ENCODE measurements around the gene EXOC3L4. TPM values are rescaled to one million over a fixed set of nuclear protein-coding genes. Genes with fewer than 3 reads are reported as not detected.

The EXOC3L4 gene
- total and polyA plus RNA-seq, 2 donors (not counting 3 experiments of a cell fraction or from before 2014, with no cell fraction given): not detected

DNA sequence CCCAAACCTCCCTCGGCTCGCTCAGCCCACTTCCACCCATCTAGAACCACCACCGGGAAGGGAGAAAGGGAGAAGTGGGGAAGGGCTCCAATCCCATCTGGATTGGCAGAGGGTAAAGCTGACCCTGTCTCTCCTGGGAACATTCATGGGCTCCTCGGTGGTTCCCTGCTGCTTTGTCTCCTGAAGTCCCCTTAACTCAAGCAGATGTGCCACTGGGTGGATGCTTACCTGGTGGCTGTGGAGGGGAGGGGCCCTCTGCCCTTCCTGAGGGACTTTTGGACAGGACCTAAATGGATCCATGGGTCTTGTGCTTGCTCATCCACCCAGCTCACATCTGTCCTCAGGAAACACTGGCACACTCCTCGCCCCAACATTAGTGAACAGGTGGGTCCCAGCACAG, 35.0 kb upstream of the EXOC3L4 start:
- no peaks in the 10 kb centered on the region for H3K9me3 ChIP-seq (replicated peaks; ENCODE audit: control insufficient read depth, insufficient read depth, low read length)
- H3K4me3 ChIP-seq (replicated peaks in 1 of 3; ENCODE audit: insufficient read depth in 1 of 3, low read depth in 1 of 3, low read length in 3 of 3): no peak overlapping the region
- CTCF ChIA-PET: interaction anchor here (1.1 kb wide), 1 partner anchor 16 kb away, joined by 3 read pairs; no protein-coding TSS in a partner anchor
- no peak overlapping the region for H3K4me2 ChIP-seq (ENCODE audit: insufficient read depth, low read length)
- no peak overlapping the region for H3K27ac ChIP-seq (ENCODE audit: insufficient read depth, low read depth, low read length)
- intact Hi-C loops (cut with micrococcal nuclease) (loop anchor here (5.0 kb wide), 1 partner anchor 87 kb away; no protein-coding TSS in a partner anchor), dilution Hi-C loops (cut with MboI; ENCODE audit: extremely low pct_ligation_motif_present, low sequenced_read_pairs) (no loop called here)
- no peak for TF ChIP-seq MAX (IDR thresholded peaks at IDR 0.05; ENCODE audit: insufficient read depth, insufficient read length)
- TF ChIP-seq FOS (IDR thresholded peaks at IDR 0.05; ENCODE audit: borderline replicate concordance, insufficient read depth, low read length): no peak
- no peak for TF ChIP-seq CTCF (IDR thresholded peaks at IDR 0.05; ENCODE audit: extremely low read depth in 1 of 2, insufficient read depth in 1 of 2, low read depth in 1 of 2, low read length in 2 of 2)
- no peak for TF ChIP-seq EZH2 (IDR thresholded peaks at IDR 0.05; ENCODE audit: borderline replicate concordance, low read depth, low read length, severe bottlenecking)
- no peak for TF ChIP-seq POLR2A (IDR thresholded peaks at IDR 0.05; ENCODE audit: low read depth, low read length)
- no peak for TF ChIP-seq POLR2AphosphoS5 (IDR thresholded peaks at IDR 0.05; ENCODE audit: insufficient read depth, low read depth, low read length)
- TF ChIP-seq JUN (IDR thresholded peaks at IDR 0.05; ENCODE audit: borderline replicate concordance, insufficient read depth, insufficient read length, low read depth): no peak
- DNase-seq (ENCODE audit: low read depth, low spot score) (no peak), FAIRE-seq (no peak)
- H2AFZ ChIP-seq (ENCODE audit: low read depth, low read length): no peak overlapping the region
- H3K9ac ChIP-seq (replicated peaks; ENCODE audit: extremely low read depth, insufficient read depth, low read length): no peak overlapping the region
- H3K9me1 ChIP-seq (replicated peaks; ENCODE audit: control insufficient read depth, extremely low read depth, insufficient read depth, low read length): no peaks in the 10 kb centered on the region
- peaks cover 19% of the 10 kb centered on the region for H3K4me1 ChIP-seq (ENCODE audit: control insufficient read depth, extremely low read depth, insufficient read depth, low read length)
- H3K27me3 ChIP-seq (ENCODE audit: control insufficient read depth in 2 of 2, insufficient read depth in 2 of 2, low read length in 2 of 2): no peaks in the 10 kb centered on the region
- H3K79me2 ChIP-seq (ENCODE audit: control insufficient read depth, insufficient read depth, low read length): peaks cover 20% of the 10 kb centered on the region
- peaks cover 4% of the 10 kb centered on the region for H4K20me1 ChIP-seq (replicated peaks; ENCODE audit: control insufficient read depth, extremely low read depth, insufficient read depth, low read length)
- H3K36me3 ChIP-seq (ENCODE audit: control insufficient read depth in 2 of 2, extremely low read depth in 1 of 2, insufficient read depth in 2 of 2, low read length in 2 of 2): no peaks in the 10 kb centered on the region
- BruUV-seq (replicated peaks): no TSS peak
- POLR2A ChIA-PET: no interaction called here
